ENCODE measurements around the gene PLCG1.

The PLCG1 gene

GRCh38 chr20:41182296-41183212, 45.2 kb downstream of the PLCG1 start:
- DNase-seq = no peak

DNA sequence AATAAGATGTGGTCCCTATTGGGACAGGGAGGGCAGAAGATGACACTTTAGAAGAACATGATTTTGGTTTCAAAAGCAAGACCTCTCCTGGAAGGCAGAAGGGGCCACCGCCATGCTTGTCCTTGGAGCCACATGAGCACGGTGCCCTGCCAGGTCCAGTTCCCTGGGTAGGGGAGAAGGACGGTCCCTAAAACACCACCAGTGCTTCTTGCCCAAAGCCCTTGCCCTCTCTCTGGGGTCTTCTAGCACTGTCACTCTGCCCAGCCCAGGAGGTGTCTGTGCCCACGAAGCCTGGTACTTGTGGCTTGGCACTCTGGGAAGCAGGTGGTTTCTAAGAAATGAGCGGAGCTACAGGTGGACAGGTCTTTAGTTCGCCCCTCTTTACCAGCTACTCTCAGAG, 46.0 kb downstream of the PLCG1 start:
- no peak for DNase-seq

DNA sequence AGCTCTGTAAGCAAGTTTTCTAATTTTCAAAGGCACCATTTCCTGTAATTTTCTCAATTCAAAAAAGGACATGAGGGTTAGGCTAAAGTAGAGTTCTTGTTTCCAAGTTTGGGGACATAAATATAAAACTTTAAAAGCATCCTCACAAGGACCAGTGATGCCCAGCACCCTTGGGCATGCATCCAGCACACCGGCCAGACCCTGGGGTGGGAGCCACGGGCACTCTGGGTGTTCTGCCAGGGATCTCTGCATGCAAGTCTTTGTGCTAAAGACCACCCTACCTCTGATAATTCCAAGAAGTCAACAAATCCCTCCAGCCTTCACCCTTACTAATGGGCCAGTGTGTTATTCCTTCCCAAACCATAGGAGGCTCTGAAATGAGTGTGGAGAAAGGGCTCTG, 46.5 kb downstream of the PLCG1 start:
- no peak for DNase-seq

DNA sequence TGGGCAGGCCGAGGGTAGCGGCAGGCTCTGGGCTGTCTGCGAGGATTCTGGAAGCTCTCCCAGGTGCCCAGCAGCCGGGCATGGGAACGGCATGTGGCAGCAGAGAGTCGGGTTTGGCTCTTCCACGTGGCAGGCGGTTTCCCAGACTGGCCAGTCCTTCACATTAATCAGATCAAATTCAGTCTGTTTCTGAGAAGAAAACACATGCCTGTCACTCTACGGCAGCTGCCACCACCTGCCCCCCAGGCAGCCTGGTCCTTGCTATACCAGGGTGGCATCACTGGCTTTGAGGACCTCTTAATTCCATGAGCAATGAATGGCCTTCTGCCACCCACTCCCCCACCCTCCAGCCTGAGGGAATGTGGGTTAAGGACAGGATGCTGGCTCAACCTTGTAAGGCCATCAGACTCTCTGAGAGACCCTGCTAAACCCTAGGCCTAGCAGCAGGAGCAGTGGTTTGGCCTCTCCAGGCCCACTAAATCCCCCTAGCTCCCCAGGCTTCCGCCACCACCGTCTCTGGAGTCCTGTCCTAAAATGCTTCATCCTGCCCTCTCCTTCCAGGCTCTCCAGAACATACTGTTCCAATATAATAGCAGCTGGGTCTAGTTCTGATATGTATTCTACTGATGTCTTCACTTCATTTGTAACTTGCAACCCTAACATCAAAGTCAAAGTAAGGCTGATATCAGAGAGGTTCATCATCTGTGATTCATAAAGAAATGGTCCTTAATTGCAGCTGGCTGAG, 47.8 kb downstream of the PLCG1 start:
- no peak for DNase-seq

- DNase-seq = no peak
Measured at GRCh38 chr20:41187668-41188067, 50.3 kb downstream of the PLCG1 start.

DNA sequence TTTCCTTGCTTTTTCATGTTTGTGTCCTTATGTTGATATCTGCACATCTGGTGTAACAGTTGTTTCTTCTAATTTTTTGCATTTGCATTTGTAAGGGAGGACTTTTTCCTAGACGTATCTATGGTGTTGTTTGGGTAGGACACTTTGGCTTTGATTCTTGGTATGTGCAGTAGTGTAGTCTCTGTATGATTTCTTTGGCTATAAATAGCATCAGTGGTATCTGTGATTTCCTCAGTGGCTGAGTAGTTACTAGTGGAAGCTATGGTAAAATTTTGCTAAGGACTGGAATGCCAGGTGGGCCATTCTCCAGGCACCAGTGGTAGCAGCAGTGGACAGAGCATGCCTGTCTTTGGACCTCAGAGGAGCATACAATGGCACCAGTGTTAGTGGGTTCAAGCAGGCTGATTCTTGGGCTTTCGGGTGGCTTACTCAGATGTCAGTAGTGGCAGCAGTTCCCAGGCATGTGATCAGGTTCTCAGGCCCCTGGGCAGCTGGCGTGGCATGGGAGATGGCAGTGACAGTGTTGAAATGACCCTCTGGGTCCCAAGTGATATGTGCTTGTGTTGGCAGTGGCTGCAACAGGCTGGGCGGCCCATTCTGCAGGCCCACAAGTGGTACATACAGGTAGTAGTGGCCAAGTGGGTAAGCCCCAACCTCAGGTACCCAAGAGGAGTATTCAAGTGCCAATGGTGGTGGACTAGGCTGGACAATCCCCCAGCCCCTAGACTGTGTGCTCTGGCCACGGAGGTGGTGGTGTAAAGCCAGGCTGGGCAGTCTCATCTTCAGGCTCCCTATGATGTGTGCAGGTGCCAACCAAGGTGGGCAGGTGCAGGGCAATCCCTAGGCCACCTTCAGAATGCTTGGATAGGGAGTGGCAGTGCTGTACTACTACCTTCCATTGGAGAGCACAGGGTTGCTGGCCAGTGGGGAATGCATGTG, 54.5 kb downstream of the PLCG1 start:
- DNase-seq = no peak

DNA sequence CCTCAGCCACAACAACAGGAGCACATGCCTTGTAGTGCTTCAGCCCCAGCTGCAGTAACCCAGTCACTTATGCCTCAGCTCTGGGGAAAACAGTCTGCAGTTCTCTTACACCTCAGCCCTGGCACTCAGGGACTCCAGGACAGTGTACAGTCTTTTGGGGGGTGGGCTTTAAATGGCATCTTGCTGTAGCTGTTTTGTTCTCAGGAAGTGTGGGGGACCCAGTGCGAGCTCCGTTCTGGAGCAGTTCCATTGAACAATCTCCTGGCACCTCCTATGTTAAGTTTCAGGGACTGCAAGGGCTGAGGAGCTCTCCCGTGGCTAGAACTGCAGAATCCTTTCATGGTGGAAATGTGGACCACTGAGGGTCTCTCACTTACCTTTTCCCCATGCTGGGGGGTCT, 55.2 kb downstream of the PLCG1 start:
- no peak for DNase-seq

DNA sequence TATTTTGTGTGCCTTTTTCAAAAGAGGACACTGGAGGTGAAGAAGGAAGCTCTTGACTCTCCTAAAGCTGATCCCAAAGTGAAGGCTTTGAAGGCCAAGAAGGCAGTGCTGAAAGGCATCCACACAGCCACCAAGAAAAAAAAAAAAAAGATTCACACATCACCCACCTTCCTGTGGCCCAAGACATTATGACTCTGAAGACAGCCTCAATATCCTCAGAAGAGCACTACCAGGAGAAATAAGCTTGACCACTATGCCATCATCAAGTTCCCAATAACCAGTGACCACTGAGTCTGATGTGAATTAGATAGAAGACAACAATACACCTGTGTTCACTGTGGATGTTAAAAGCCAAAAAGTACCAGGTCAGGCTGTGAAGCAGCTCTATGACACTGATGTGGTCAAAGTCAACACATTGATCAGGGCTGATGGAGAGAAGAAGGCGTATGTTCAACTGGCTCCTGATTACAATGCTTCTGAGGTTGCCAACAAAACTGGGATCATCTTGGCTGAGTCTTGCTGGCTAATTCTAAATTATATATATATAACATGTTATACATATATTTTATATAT, 59.4 kb downstream of the PLCG1 start:
- DNase-seq = no peak

DNA sequence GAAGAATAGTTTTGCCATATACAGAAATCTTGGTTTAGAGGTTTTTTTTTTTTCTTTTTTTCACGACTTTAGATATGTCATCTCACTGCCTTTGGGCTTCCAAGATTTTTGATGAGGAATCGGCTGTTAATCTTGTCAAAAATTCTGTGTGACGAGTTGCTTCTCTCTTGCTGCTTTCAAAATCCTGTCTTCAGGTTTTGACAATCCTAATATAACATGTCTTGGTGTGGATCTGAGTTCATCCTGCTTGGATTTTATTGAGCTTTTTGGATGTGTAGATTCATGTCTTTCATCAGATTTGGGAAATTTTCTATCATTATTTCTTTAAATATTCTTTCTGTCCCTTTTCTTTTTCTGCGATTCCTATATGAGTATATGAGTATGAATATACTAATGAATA, 61.1 kb downstream of the PLCG1 start:
- no peak for DNase-seq

GRCh38 chr20:41200446-41201202, 63.3 kb downstream of the PLCG1 start:
- DNase-seq = no peak

- no peak for DNase-seq
Measured at GRCh38 chr20:41201760-41202159, 64.4 kb downstream of the PLCG1 start.

GRCh38 chr20:41202426-41202825, 65.1 kb downstream of the PLCG1 start:
- no peak for DNase-seq

DNA sequence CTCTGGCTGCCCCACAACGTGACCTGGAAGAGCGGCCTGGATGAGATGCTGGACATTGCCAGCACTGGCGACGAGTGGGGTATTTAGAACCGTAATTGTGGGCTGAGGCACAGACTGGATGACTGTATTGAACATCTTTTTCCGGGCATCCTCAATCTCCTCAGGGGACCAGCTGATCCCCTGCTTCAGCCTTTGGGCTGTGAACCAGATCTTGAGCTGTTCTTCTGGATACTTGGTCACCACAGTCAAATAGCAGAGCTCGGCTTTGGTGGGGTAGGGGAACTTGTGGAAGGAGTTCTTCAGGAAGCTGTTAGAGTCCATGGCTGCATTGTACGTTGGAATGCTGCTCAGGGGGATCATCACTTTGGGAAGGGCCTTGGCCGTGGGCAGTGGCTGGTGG, 66.3 kb downstream of the PLCG1 start:
- DNase-seq = no peak

GRCh38 chr20:41204304-41205265, 67.2 kb downstream of the PLCG1 start:
- DNase-seq = no peak

GRCh38 chr20:41205313-41205712, 68.0 kb downstream of the PLCG1 start:
- DNase-seq = no peak

GRCh38 chr20:41213150-41213820, 75.9 kb downstream of the PLCG1 start:
- no peak for DNase-seq

DNA sequence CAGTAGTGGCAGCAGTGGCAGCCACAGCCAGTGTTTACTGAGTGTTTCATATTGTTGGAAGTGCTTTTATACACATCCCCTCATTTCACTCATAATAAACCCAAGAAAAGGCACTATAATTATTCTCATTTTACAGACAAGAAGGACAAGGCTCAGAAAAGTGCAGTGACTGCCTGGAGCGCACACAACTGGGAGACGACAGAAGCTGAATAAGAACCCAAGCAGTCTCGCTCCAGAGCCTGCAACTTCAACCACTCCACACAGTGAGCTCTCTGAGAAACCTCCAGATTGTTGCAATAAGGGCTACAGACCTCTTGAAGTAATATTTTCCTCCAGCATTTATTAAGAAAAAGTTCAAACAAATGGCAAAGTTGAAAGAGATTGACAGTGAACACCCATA, 76.9 kb downstream of the PLCG1 start:
- DNase-seq = no peak

GRCh38 chr20:41214666-41215065, 77.3 kb downstream of the PLCG1 start:
- DNase-seq = no peak

DNA sequence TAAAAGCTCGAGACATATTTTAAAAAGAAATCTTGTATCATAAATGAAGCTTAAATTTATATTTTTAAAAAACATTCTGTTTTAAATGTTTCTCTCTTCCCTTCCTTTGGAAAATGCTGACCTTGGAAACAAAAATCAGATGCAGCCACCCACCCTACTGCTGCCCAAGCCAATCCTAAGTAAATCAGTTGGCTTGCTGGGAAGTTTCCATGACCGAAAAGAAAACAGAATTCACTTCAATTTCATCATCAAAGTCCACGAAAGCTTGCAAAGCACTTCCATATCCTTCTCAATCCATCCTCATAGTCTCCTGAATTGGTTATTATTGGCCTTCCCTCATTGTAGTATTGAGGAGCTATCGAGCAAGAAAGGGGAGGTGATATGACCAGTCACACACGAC, 80.1 kb downstream of the PLCG1 start:
- no peak for DNase-seq

DNA sequence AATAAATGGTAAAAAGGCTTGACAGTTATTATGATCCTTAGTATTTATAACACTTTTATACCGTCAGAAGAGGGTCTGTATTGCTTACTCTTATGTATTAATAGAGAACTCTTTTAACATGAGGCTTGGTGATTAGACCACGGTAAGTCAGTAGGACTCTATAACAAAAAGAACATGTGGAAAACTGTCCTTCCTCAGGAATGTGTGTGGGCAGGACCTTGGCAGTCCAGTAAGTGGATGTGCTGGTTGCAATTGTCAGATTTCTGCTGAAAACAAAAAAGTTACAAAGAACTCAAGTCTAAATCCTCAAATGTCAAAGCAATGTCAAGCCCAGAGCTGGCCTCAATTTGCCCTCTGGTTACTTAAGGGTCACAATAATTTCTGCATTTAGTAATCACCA, 81.1 kb downstream of the PLCG1 start:
- no peak for DNase-seq

Data from activated naive CD4-positive, alpha-beta T cell treated with Interleukin-2 at 50 U/mL for 16 hours (primary cell).